HepG2 (cell line): ENCODE results near the gene GSAP.

Experiments used
- AHDC1 ChIP-seq: sonication (generic); formaldehyde crosslinking; IDR thresholded peaks from 2 replicates; pipeline ENCODE4 v1.5.1; 2020; ENCODE audit warnings: mild to moderate bottlenecking, missing genetic modification reagents, borderline replicate concordance
- CHD4 ChIP-seq: fragments of 200-600 bp; sonication (generic); IDR thresholded peaks from 2 replicates; pipeline ENCODE4 v1.7.0; 2017; ENCODE audit warnings: mild to moderate bottlenecking, low read length, borderline replicate concordance
- ELK4 ChIP-seq: sonication (generic); formaldehyde crosslinking; IDR thresholded peaks from 2 replicates; pipeline ENCODE4 v1.9.0; 2021; ENCODE audit warnings: missing genetic modification reagents, borderline replicate concordance
- MYC ChIP-seq: sonication (generic); formaldehyde crosslinking; IDR thresholded peaks from 2 replicates; pipeline ENCODE4 v1.9.0; 2021; ENCODE audit warnings: missing genetic modification reagents, borderline replicate concordance
- ZBTB3 ChIP-seq: sonication (generic); formaldehyde crosslinking; IDR thresholded peaks from 2 replicates; pipeline ENCODE4 v1.4.0; 2020; ENCODE audit warnings: low read depth, mild to moderate bottlenecking, moderate library complexity, missing genetic modification reagents, borderline replicate concordance
- ZNF577 ChIP-seq: sonication (generic); formaldehyde crosslinking; IDR thresholded peaks from 2 replicates; pipeline ENCODE4 v1.4.0; 2020; ENCODE audit warnings: mild to moderate bottlenecking, low read depth, missing genetic modification reagents, borderline replicate concordance
- TF ChIP-seq, protein P1 (sequence below): sonication (generic); formaldehyde crosslinking; IDR thresholded peaks from 2 replicates; pipeline ENCODE4 v1.4.0; 2020; ENCODE audit warnings: missing genetic modification reagents

DNA sequence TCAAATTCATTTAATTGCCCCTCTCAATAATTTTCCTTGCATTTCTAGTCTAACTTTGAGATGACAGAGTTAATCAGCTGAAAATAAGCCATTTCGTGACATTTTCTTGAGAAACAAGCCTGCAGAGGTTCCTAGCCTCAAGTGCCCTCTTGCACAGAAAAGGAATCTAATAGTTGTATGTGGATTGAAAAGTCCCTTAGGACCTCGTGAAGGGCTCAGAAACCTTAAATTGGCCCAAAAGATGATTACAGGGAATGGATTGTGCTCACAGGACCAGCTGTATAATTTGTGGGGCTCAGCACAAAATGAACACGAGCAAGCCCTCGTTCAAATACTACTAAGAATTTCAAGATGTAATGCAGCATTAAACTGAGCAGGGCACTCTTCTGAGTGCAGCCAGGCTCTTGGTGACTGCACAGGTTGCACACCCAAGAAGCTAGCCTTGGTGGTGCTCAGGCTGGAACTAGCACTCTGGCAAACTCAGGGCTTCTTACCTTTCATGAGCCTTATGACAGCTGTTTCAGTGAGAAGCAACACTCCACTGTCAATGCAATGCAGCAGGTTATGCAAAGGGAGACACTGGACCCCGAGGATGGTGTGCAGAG, 102.2 kb downstream of the GSAP start:
- TF ChIP-seq CHD4 (no peak), ZNF577 (CRISPR knock-in tag) (no peak), ZBTB3 (no peak), AHDC1 (CRISPR knock-in tag) (no peak), ELK4 (CRISPR knock-in tag) (no peak), MYC (CRISPR knock-in tag) (no peak)
- TF ChIP-seq, protein P1, sequence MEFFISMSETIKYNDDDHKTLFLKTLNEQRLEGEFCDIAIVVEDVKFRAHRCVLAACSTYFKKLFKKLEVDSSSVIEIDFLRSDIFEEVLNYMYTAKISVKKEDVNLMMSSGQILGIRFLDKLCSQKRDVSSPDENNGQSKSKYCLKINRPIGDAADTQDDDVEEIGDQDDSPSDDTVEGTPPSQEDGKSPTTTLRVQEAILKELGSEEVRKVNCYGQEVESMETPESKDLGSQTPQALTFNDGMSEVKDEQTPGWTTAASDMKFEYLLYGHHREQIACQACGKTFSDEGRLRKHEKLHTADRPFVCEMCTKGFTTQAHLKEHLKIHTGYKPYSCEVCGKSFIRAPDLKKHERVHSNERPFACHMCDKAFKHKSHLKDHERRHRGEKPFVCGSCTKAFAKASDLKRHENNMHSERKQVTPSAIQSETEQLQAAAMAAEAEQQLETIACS, result no peak
